GM12878 (cell line): Measurements from ENCODE around the gene SPHK2. TPM values are rescaled to one million over a fixed set of nuclear protein-coding genes. Genes with fewer than 3 reads are reported as not detected.

ENCODE experiments used
- ATAC-seq: fragments of 200-7000 bp; cut with Tn5 transposase; 3 replicates; pipeline ENCODE4 v1.9.1; 2020; ENCODE audit warnings: mild to moderate bottlenecking, moderate library complexity
- BruUV-seq: library from RNA; stranded (reverse); fragments of 400-500 nt; replicated peaks from 2 replicates; lab custom pipeline; 2021; lab: Mats Ljungman, UMichigan
- CTCF ChIA-PET: fragments of 300-600 bp; sonication (Branson Sonifier 250); formaldehyde crosslinking; extraction: SDS; loops from one replicate; lab custom pipeline; 2021; ENCODE audit warnings: inconsistent platforms; lab: Yijun Ruan, JAX
- POLR2A ChIA-PET: fragments of 350-600 bp; formaldehyde crosslinking; extraction: SDS; loops from one replicate; lab custom pipeline; 2021; ENCODE audit warnings: inconsistent platforms; lab: Charles Lee
- RAD21 ChIA-PET: fragments of 300-600 bp; sonication (Branson Sonifier 250); formaldehyde crosslinking; loops from one replicate; lab custom pipeline; 2023; ENCODE audit warnings: antibody characterized with exemption; ENCODE audit not compliant: unreplicated experiment; lab: Charles Lee
- SMC1A ChIA-PET: fragments of 300-600 bp; sonication (Branson Sonifier 250); formaldehyde crosslinking; loops from one replicate; lab custom pipeline; 2023; ENCODE audit not compliant: unreplicated experiment, uncharacterized antibody; lab: Charles Lee
- DNase-seq: peaks from one replicate; pipeline ENCODE4 v3.0.0-alpha.2; 2011; ENCODE audit warnings: low read depth, low spot score
- FAIRE-seq: peaks from 3 replicates; lab custom pipeline; 2011; peaks lifted over from hg19 to GRCh38; lab: Jason Lieb, UNC
- H2AFZ ChIP-seq: 2 replicates; pipeline ENCODE4 v1.6.0; 2011; ENCODE audit warnings: low read depth, low read length, control low read depth; ENCODE audit not compliant: control insufficient read depth
- H3K27ac ChIP-seq: 2 replicates; pipeline ENCODE4 v1.5.1; 2011; ENCODE audit warnings: control low read depth; ENCODE audit not compliant: control insufficient read depth, insufficient read depth
- H3K27me3 ChIP-seq, 2 experiments: replicated peaks in 1 of 2; 2 replicates each; pipeline versions ENCODE4 v1.6.0 to v1.6.1; 2011; ENCODE audit warnings: low read length in 1 of 2; ENCODE audit not compliant: control insufficient read depth in 2 of 2, insufficient read depth in 2 of 2
- H3K36me3 ChIP-seq, 2 experiments: 2 replicates each; pipeline ENCODE4 v1.5.1; 2011; ENCODE audit warnings: low read length in 1 of 2; ENCODE audit not compliant: control insufficient read depth in 2 of 2, insufficient read depth in 2 of 2
- H3K4me1 ChIP-seq: 2 replicates; pipeline ENCODE4 v1.6.1; 2011; ENCODE audit warnings: mild to moderate bottlenecking, low read length, moderate library complexity, mixed read lengths; ENCODE audit not compliant: control insufficient read depth, insufficient read depth
- H3K4me2 ChIP-seq: 2 replicates; pipeline ENCODE4 v1.6.0; 2011; ENCODE audit warnings: control low read depth; ENCODE audit not compliant: control insufficient read depth, insufficient read depth
- H3K4me3 ChIP-seq: fragments of 200-600 bp; sonication (generic); 2 replicates; pipeline ENCODE4 v1.5.1; 2016
- H3K79me2 ChIP-seq: 2 replicates; pipeline ENCODE4 v1.6.0; 2011; ENCODE audit warnings: low read length; ENCODE audit not compliant: control insufficient read depth, insufficient read depth
- H3K9ac ChIP-seq: 2 replicates; pipeline ENCODE4 v1.8.0; 2011; ENCODE audit warnings: low read length, control low read depth, mixed read lengths; ENCODE audit not compliant: control insufficient read depth, insufficient read depth
- H3K9me3 ChIP-seq: replicated peaks from 3 replicates; pipeline ENCODE4 v1.5.1; 2011; ENCODE audit warnings: mild to moderate bottlenecking, low read length; ENCODE audit not compliant: control insufficient read depth, insufficient read depth
- H4K20me1 ChIP-seq: 2 replicates; pipeline ENCODE4 v1.6.0; 2011; ENCODE audit not compliant: control insufficient read depth, insufficient read depth
- BMI1 ChIP-seq: fragments of 450-650 bp; IDR thresholded peaks from 2 replicates; pipeline ENCODE4 v1.6.1; 2016; ENCODE audit warnings: mild to moderate bottlenecking, moderate library complexity, borderline replicate concordance
- EED ChIP-seq: sonication (generic); IDR thresholded peaks from 2 replicates; pipeline ENCODE4 v1.6.1; 2016; ENCODE audit warnings: antibody characterized with exemption, low read depth
- IKZF1 ChIP-seq: fragments of 450-650 bp; conservative IDR thresholded peaks from 2 replicates; pipeline ENCODE4 v1.6.1; 2017; ENCODE audit warnings: antibody characterized with exemption, mild to moderate bottlenecking
- PAX8 ChIP-seq: fragments of 450-650 bp; IDR thresholded peaks from 2 replicates; pipeline ENCODE4 v1.6.1; 2017; ENCODE audit warnings: mild to moderate bottlenecking, moderate library complexity
- WGBS: methylation state at CpG from one replicate; pipeline ENCODE4 v1.1.6; 2016; ENCODE audit warnings: low lambda C conversion rate; ENCODE audit not compliant: insufficient replicate concordance, insufficient coverage; ENCODE audit errors: missing lambda C conversion rate; 5-methylcytosine and 5-hydroxymethylcytosine counted together
- in situ Hi-C: fragments of 300-500 bp; cut with MboI; formaldehyde crosslinking; loops from 9 replicates; pipeline ENCODE4 v1.14.3; 2018; ENCODE audit warnings: mixed read lengths
- intact Hi-C: fragments of 100-400 bp; cut with micrococcal nuclease; formaldehyde crosslinking; loops from one replicate; pipeline ENCODE4 v1.14.2; 2022; ENCODE audit not compliant: unreplicated experiment
- polyA plus RNA-seq, 11 experiments: library from polyadenylated mRNA; depleted of rRNA in 4 of 11; unstranded in 6 of 11; stranded (reverse) in 5 of 11; fragments of >200 nt; fragmentation: Nextera tagmentation in 4 of 11; fragmentation: Illumina TruSeq in 1 of 11; extraction: Ambion mirVana in 4 of 11; extraction: Trizol in 1 of 11; gene quantifications; 1 replicate in 1 of 11; 2 replicates in 10 of 11; pipeline versions ENCODE4 v1.2.1 to v1.2.3, GENCODE V29; 2011 to 2016; ENCODE audit warnings: inconsistent platforms in 2 of 11, missing spikeins in 2 of 11, low read depth in 1 of 11
- total RNA-seq, 4 experiments: library from RNA; depleted of rRNA in 3 of 4; stranded (reverse); fragments of >200 nt in 3 of 4; fragmentation: Illumina TruSeq in 1 of 4; extraction: Trizol in 1 of 4; gene quantifications; 2 replicates each; pipeline versions ENCODE4 v1.2.1 to v1.2.3, GENCODE V29; 2013 to 2021
- TF ChIP-seq, protein P1 (sequence below): fragments of 450-650 bp; IDR thresholded peaks from 2 replicates; pipeline ENCODE4 v1.6.1; 2014; ENCODE audit warnings: mild to moderate bottlenecking
- TF ChIP-seq, protein P2 (sequence below): fragments of 450-650 bp; IDR thresholded peaks from 2 replicates; pipeline ENCODE4 v1.6.1; 2017; ENCODE audit warnings: mild to moderate bottlenecking
- TF ChIP-seq, protein P3 (sequence below): fragments of 450-650 bp; IDR thresholded peaks from 2 replicates; pipeline ENCODE4 v1.6.1; 2017; ENCODE audit warnings: borderline replicate concordance
- TF ChIP-seq, protein P4 (sequence below): IDR thresholded peaks from 2 replicates; pipeline ENCODE4 v1.6.1; 2012; ENCODE audit warnings: low read depth, low read length, improper control_type of control experiment
- TF ChIP-seq, protein P5 (sequence below): fragments of 450-650 bp; IDR thresholded peaks from 2 replicates; pipeline ENCODE4 v1.6.1; 2016; ENCODE audit warnings: mild to moderate bottlenecking

SPHK2 gene
- total and polyA plus RNA-seq, 10 of the 15 experiments (the other 5 are each of a cell fraction or from before 2014, with no cell fraction given) = 0.37 to 40.5 (median 11.2) TPM

DNA sequence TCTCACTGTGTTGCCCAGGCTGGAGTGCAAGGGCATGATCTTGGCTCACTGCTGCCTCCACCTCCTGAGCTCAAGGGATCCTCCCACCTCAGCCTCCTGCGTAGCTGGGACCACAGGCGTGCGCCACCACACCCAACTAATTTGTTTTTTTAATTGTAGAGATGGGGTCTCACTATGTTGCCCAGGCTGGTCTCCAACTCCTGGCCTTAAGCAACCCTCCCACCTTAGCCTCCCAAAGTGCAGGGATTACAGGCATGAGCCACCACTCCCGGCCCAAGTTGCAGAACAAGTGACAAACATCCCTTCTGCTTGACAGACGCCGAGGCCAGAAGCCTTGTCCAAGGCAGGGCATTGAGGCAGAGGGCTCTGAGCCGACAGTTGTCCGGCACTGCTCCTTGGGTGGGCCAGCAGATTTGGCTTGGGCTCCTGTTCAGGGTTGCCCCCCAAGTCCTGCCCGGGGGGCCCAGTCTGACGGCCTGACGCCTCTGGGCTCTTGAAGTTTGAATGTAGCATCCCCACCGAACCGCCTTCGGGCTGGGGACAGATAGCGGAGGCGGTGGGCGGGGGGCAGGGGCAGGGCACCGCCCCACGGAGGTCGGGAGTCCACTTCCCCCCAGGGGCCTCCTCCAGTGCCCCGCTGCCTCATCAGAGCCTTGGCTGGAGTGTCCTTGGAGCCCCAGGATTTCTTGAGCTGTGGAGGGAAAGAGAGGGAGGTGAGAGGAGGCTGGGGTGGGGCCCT is 18.5 kb upstream of the SPHK2 start:
- no peak overlapping the region for H2AFZ ChIP-seq
- H3K9ac ChIP-seq = no peak overlapping the region
- ChIA-PET POLR2A (no interaction called here), CTCF (no interaction called here), SMC1A (no interaction called here), RAD21 (no interaction called here)
- H3K36me3 ChIP-seq = no peaks in the 10 kb centered on the region
- no peak for DNase-seq
- no TSS peak for BruUV-seq
- H3K4me2 ChIP-seq = no peak overlapping the region
- intact Hi-C loops (no loop called here), in situ Hi-C loops (no loop called here)
- ATAC-seq = no peak
- H3K27ac ChIP-seq = no peak overlapping the region
- no peaks in the 10 kb centered on the region for H3K27me3 ChIP-seq
- TF ChIP-seq IKZF1 (no peak), BMI1 (no peak)
- TF ChIP-seq, protein P1, sequence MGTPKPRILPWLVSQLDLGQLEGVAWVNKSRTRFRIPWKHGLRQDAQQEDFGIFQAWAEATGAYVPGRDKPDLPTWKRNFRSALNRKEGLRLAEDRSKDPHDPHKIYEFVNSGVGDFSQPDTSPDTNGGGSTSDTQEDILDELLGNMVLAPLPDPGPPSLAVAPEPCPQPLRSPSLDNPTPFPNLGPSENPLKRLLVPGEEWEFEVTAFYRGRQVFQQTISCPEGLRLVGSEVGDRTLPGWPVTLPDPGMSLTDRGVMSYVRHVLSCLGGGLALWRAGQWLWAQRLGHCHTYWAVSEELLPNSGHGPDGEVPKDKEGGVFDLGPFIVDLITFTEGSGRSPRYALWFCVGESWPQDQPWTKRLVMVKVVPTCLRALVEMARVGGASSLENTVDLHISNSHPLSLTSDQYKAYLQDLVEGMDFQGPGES = no peak
- H4K20me1 ChIP-seq = no peaks in the 10 kb centered on the region
- no peak for FAIRE-seq
- 69% methylated on average over 21 of the region's 21 CpGs for WGBS
- no peaks in the 10 kb centered on the region for H3K9me3 ChIP-seq
- peaks cover 6% of the 10 kb centered on the region; the same call in 1 of the 2 replicates for H3K4me1 ChIP-seq
- no peaks in the 10 kb centered on the region; the same call in 1 of the 2 replicates for H3K79me2 ChIP-seq
- H3K4me3 ChIP-seq = no peak overlapping the region

DNA sequence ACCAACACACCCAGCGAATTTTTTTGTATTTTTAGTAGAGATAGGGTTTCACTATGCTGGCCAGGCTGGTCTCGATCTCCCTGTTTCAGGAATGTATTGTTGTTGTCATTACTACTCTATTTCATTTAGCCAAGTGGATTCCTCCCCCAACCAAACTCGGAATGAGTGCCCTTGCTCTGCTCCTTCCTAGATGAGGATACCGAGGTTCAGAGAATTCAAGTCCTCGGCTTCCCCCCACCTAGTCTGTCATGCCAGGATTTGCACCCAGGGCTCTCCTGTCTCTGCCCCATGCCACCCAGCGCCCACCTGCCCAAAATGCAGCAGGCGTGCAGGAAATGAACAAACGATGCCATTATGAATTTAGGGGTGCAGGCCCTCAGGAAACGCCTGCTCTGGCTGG is 16.3 kb upstream of the SPHK2 start:
- SMC1A ChIA-PET = no interaction called here
- DNase-seq (no peak), ATAC-seq (no peak), FAIRE-seq (no peak)
- Histone ChIP-seq H3K36me3 (no peaks in the 10 kb centered on the region), H3K4me2 (no peak overlapping the region), H3K27me3 (no peaks in the 10 kb centered on the region), H3K79me2 (no peaks in the 10 kb centered on the region), H3K9me3 (no peaks in the 10 kb centered on the region), H3K4me1 (no peaks in the 10 kb centered on the region), H4K20me1 (no peaks in the 10 kb centered on the region), H3K9ac (no peak overlapping the region), H3K27ac (no peak overlapping the region), H2AFZ (no peak overlapping the region), H3K4me3 (no peak overlapping the region)
- CTCF ChIA-PET = no interaction called here
- RAD21 ChIA-PET = no interaction called here
- POLR2A ChIA-PET = no interaction called here
- BruUV-seq = no TSS peak
- intact Hi-C loops = no loop called here
- in situ Hi-C loops = no loop called here
- WGBS = 46% methylated on average over 9 of the region's 9 CpGs
- TF ChIP-seq, protein P2, sequence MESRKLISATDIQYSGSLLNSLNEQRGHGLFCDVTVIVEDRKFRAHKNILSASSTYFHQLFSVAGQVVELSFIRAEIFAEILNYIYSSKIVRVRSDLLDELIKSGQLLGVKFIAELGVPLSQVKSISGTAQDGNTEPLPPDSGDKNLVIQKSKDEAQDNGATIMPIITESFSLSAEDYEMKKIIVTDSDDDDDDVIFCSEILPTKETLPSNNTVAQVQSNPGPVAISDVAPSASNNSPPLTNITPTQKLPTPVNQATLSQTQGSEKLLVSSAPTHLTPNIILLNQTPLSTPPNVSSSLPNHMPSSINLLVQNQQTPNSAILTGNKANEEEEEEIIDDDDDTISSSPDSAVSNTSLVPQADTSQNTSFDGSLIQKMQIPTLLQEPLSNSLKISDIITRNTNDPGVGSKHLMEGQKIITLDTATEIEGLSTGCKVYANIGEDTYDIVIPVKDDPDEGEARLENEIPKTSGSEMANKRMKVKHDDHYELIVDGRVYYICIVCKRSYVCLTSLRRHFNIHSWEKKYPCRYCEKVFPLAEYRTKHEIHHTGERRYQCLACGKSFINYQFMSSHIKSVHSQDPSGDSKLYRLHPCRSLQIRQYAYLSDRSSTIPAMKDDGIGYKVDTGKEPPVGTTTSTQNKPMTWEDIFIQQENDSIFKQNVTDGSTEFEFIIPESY = no peak
- TF ChIP-seq, protein P3, sequence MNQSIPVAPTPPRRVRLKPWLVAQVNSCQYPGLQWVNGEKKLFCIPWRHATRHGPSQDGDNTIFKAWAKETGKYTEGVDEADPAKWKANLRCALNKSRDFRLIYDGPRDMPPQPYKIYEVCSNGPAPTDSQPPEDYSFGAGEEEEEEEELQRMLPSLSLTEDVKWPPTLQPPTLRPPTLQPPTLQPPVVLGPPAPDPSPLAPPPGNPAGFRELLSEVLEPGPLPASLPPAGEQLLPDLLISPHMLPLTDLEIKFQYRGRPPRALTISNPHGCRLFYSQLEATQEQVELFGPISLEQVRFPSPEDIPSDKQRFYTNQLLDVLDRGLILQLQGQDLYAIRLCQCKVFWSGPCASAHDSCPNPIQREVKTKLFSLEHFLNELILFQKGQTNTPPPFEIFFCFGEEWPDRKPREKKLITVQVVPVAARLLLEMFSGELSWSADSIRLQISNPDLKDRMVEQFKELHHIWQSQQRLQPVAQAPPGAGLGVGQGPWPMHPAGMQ = no peak
- TF ChIP-seq, protein P4, sequence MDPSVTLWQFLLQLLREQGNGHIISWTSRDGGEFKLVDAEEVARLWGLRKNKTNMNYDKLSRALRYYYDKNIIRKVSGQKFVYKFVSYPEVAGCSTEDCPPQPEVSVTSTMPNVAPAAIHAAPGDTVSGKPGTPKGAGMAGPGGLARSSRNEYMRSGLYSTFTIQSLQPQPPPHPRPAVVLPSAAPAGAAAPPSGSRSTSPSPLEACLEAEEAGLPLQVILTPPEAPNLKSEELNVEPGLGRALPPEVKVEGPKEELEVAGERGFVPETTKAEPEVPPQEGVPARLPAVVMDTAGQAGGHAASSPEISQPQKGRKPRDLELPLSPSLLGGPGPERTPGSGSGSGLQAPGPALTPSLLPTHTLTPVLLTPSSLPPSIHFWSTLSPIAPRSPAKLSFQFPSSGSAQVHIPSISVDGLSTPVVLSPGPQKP = no peak
- TF ChIP-seq BMI1 = no peak
- TF ChIP-seq, protein P5, sequence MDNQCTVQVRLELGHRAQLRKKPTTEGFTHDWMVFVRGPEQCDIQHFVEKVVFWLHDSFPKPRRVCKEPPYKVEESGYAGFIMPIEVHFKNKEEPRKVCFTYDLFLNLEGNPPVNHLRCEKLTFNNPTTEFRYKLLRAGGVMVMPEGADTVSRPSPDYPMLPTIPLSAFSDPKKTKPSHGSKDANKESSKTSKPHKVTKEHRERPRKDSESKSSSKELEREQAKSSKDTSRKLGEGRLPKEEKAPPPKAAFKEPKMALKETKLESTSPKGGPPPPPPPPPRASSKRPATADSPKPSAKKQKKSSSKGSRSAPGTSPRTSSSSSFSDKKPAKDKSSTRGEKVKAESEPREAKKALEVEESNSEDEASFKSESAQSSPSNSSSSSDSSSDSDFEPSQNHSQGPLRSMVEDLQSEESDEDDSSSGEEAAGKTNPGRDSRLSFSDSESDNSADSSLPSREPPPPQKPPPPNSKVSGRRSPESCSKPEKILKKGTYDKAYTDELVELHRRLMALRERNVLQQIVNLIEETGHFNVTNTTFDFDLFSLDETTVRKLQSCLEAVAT = no peak
- no peak for TF ChIP-seq EED
- no peak for TF ChIP-seq PAX8
